Right lung (tissue), 10 donors: Measurements from ENCODE around the gene TRPV4. TPM values are rescaled to one million over a fixed set of nuclear protein-coding genes. Genes with fewer than 3 reads are reported as not detected.
"Not testable (repeated sequence)": the region's sequence is repeated elsewhere in the genome, so short reads cannot be mapped to it uniquely, and the experiment has no call there.

Source experiments
- DNase-seq, 2 donors: peaks; one replicate each; pipeline ENCODE4 v3.0.0-alpha.2; 2013
- long read RNA-seq, 8 donors: transcript quantifications; one replicate each; lab custom pipeline, GENCODE V29; 2026
- polyA plus RNA-seq, 5 donors: library from polyadenylated mRNA; unstranded; fragments of 120-200 nt; gene quantifications; one replicate each; pipeline versions ENCODE4 v1.2.1 to v1.2.3, GENCODE V29; 2013; ENCODE audit warnings: inconsistent platforms in 1 of 5, low replicate concordance in 1 of 5; ENCODE audit not compliant: insufficient read length in 5 of 5, insufficient read depth in 1 of 5

The TRPV4 gene
- 1 to 10 TPM; 2.6 to 4.0 (median 2.8) TPM for polyA plus RNA-seq
- long read RNA-seq, donor 1, result 0 reads
- long read RNA-seq, donor 2, result 0 reads
- long read RNA-seq, donor 3, result 0 reads
- long read RNA-seq, donor 4, result 0 reads
- long read RNA-seq, donor 5, partial matches to known transcripts, result 0 of 1 reads
- long read RNA-seq, donor 5, other reads (novel, unspliced or antisense), result 0 of 1 reads
- long read RNA-seq, donor 6, result 0 reads
- long read RNA-seq, donor 7, result 0 reads
- long read RNA-seq, donor 8, result 0 reads

- DNase-seq, result peak; percentile 26 to 32
Observed at GRCh38 chr12:109833307-109834189, at the start of gene TRPV4. TRPV4 (minus strand) TSS chr12:109833398; CDS start chr12:109814796, 18,602 bp downstream.

- DNase-seq, result no peak
Observed at GRCh38 chr12:109881752-109882151, 48.6 kb upstream of the TRPV4 start.

GRCh38 chr12:109880938-109881337 lies 47.7 kb upstream of the TRPV4 start:
- no peak for DNase-seq

GRCh38 chr12:109880043-109880931 lies 47.1 kb upstream of the TRPV4 start, which contains the start of gene GLTP:
GLTP (minus strand) TSS chr12:109880541; CDS start chr12:109880374, 167 bp downstream.
- peak; percentile 85 for DNase-seq

GRCh38 chr12:109879351-109880042 lies 46.3 kb upstream of the TRPV4 start:
- peak; percentile 34 to 44 for DNase-seq

- no peak for DNase-seq
Observed at GRCh38 chr12:109878749-109879148, 45.6 kb upstream of the TRPV4 start.

- DNase-seq, result no peak
Observed at GRCh38 chr12:109878247-109878625, 45.0 kb upstream of the TRPV4 start.

- DNase-seq, result no peak
Observed at GRCh38 chr12:109877504-109878246, 44.5 kb upstream of the TRPV4 start.

- no peak for DNase-seq
Observed at GRCh38 chr12:109876406-109876805, 43.2 kb upstream of the TRPV4 start.

GRCh38 chr12:109875572-109876131 lies 42.5 kb upstream of the TRPV4 start:
- DNase-seq, result peak in 1 of 2 donors; percentile 32

- no peak for DNase-seq
Observed at GRCh38 chr12:109873653-109874052, 40.5 kb upstream of the TRPV4 start.

GRCh38 chr12:109871668-109872314 lies 38.6 kb upstream of the TRPV4 start:
- no peak for DNase-seq

GRCh38 chr12:109870648-109871047 lies 37.5 kb upstream of the TRPV4 start:
- no peak for DNase-seq

- DNase-seq, result no peak
Observed at GRCh38 chr12:109868182-109869051, 35.2 kb upstream of the TRPV4 start.

GRCh38 chr12:109864916-109865315 lies 31.7 kb upstream of the TRPV4 start:
- DNase-seq, result peak; percentile 32 to 39

GRCh38 chr12:109863847-109864712 lies 30.9 kb upstream of the TRPV4 start:
- DNase-seq, result peak in 1 of 2 donors; percentile 22

- not testable (repeated sequence) for DNase-seq
Observed at GRCh38 chr12:109862491-109862890, 29.3 kb upstream of the TRPV4 start.
